HCEC 1CT (cell line): Measurements from ENCODE around the gene TRPC4AP.
"Not testable (repeated sequence)": the region's sequence is repeated elsewhere in the genome, so short reads cannot be mapped to it uniquely, and the experiment has no call there.

ENCODE experiments used
- DNase-seq: peaks from one replicate; pipeline ENCODE4 v3.0.0-alpha.2; 2017

Gene TRPC4AP

DNA sequence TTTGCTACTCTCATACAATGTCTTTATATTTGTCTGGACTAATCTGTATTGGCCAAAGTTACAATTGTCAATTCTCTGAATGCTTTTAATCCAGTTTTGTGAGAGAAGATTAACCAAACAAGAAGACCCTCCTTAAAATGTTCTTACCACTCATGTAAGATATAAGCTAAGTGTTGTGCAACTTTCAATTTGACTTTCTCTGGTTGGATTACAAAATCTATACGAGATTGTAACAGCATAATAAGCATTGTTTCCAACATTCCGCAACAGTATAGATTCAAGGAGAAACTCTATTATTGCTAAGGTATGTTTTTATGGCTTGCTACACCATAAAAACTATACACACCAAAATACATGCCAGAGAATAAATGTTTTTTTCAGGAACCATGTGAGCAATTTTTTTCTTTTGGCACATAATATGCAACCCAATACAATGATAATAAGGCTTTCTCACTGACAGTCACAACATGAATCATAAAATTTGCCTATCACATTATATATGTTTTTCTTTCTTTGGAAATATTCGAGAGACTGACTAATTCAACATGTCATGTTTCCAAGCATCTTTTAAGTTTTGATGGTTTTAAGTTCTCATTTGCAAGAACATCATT lies 12.2 kb upstream of the TRPC4AP start:
- DNase-seq: peak; percentile 31

DNA sequence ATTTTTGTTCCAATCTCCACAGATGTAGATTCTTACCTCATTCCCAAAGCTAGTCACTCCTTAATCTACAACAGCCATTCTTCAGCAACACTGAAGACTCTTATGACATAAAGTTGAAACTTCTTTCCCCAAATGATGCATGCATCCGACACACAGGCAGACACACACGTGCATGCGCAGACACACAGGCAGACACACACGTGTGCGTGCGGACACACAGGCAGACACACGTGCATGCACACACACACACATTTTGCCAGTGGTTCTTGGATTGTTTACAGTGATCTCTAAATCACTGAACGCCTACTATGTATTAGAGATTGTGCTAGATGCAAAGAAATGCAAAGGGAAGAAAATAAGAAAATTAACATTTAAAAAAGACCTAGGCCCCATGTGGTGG lies 9.0 kb upstream of the TRPC4AP start:
- no peak for DNase-seq

DNA sequence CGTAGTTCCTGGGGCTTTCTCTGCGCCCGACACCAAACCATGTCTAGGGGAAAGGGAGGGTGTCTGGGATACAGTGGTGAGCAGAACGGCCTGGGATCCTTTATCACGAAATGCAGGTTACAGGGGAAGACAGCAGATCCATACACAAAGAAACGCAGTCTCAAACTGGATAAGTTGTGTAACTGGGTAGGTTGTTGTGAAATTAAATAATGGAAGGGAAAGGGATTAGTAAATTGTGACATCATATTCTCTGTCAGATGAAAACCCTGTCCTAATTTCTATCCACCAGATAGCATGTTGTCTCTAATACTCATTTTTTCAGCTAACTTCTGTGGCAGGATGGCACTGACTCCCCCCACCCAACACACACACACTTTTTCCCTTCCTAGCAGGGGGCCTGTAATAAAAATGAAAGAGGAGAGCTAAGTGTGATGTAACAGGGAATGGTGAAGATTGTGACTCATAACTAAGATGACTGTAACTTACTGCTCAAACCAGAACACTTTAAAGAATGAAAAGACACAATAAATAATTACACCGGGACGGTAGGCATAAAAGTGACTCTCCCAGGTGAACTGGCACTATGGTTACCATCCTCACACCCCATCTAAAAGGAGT lies 769 bp upstream of the TRPC4AP start:
- peak; percentile 81 for DNase-seq

DNA sequence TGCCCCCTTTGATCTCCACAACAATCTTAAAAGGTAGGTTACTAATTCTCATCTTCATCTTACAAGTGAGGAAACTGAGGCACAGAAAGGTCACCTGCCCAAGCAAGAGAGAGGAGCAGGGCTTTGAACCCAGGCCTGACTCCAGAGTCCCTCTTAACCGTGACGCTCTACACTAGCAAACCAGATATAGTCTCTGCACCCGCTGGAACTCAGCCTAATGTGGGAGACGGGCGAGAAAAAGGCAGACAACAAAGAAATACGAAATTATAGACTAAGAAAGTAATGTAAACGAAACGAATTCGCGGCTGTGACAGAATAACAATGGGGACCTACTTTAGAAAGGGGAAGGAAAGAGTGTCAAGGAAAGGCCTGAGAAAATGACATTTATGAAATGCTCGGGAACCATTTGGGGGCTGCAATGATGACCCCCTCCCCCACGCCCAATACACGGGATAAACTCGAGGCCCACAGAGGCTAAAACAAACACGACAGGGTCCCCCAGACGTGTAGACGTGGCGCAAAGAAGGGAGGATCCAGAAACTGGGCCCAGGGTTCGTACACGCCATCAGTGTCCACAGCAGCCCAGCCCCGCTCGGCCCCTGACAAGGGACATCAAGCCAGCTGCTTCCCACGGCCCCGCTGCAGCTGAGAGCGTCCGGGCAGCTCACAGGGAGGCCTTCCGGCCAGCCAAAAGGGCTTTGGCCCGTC lies 637 bp downstream of the TRPC4AP start:
- DNase-seq: no peak

DNA sequence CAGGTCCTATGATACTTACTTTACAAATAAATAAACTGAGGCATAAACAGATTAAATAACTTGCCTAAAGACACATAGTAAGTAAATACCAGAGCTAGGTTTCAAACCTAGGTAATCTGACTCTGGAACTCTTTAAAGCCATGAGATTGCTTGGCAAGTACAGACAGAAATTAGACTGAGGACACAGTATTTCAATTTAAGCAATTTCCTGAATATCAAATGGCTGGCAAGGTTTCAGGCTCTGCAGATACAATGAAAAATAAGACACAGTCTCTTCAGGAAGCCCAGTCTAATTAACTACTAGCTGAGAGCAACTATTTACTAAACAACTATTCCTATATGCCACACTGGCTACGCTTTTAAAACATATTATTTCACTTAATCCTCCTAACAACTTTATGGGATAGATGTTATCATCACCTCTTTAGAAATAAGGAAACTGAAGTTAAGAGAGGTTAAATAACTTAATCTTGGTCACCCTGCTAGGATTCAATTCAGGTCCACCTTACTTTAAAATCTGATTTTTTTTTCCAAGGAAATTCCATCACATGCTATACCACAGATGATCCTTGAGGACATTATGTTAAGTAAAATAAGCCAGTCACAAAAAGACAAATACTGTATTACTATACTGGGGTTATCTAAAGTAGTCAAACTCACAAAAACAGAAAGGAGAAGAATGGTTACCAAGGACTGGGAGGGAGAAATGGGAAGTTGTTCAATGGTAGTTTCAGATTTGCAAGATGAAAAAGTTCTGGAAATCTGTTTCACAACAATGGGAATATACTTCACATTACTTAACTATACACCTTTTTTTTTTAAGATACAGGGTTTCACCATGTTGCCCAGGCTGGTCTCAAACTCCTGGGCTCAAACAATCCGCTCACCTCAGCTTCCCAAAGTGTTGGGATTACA lies 4.1 kb downstream of the TRPC4AP start:
- DNase-seq: no peak

DNA sequence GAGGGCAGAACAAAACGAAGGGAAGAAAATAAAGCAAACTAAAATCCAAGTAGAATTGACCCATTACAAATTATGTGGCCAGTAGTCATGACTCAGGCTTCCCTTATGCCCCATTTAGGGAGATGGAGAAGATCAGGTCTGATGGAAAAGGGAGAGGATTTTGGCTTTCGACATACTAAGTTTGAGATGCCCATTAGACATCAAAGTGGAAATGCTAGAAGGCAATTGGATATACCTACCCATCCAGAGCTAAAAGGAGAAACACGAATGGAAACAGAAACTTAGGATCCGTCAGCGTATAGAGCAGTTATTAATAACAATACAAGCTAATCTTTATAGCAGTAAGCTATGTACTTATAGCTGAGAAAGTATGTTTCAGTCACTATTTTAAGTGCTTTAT lies 4.8 kb downstream of the TRPC4AP start:
- peak; percentile 18 for DNase-seq

DNA sequence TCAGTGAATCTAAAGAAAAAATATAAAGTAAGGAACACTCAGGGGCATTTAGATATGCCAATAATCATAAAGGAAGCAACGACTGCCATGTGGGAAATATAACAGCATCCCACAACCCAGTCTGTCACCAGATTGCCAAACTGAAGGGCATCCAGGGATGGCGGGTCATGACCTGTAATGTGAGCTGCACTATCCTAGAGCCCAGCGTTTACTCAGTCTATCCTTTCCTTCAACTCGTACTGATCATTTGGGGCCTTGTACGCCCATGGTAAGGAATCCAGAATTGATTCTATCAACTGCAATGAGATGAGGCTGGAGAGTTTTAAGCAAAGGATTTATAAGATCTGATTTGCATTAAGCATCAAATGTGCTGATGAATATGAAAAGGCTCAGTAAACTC lies 5.3 kb downstream of the TRPC4AP start:
- DNase-seq: no peak

- no peak for DNase-seq
Measured at GRCh38 chr20:35085477-35086225, 7.0 kb downstream of the TRPC4AP start.

DNA sequence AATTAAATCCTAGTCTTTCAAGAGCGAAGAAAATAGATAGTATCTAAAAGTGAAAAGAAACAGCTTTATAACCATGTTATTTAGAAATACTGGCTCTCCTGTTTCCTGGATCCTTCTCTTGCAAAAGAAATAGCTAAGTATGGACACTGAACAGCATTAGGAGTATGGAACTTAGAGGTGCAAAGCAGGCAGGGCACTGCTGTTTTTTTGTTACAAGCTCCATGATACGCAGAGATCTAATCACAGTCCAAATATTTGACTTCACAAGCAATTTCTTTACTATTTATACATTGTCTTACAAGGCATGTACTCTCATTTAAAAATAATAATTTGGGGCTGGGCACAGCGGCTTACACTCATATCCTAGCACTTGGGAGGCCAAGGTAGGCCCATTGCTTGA lies 7.6 kb downstream of the TRPC4AP start:
- DNase-seq: no peak

- not testable (repeated sequence) for DNase-seq
Measured at GRCh38 chr20:35080348-35080642, 12.3 kb downstream of the TRPC4AP start.

GRCh38 chr20:35079472-35080347 lies 12.9 kb downstream of the TRPC4AP start:
- no peak for DNase-seq

- no peak for DNase-seq
Measured at GRCh38 chr20:35077872-35078271, 14.7 kb downstream of the TRPC4AP start.

GRCh38 chr20:35077341-35077740 lies 15.3 kb downstream of the TRPC4AP start:
- no peak for DNase-seq

DNA sequence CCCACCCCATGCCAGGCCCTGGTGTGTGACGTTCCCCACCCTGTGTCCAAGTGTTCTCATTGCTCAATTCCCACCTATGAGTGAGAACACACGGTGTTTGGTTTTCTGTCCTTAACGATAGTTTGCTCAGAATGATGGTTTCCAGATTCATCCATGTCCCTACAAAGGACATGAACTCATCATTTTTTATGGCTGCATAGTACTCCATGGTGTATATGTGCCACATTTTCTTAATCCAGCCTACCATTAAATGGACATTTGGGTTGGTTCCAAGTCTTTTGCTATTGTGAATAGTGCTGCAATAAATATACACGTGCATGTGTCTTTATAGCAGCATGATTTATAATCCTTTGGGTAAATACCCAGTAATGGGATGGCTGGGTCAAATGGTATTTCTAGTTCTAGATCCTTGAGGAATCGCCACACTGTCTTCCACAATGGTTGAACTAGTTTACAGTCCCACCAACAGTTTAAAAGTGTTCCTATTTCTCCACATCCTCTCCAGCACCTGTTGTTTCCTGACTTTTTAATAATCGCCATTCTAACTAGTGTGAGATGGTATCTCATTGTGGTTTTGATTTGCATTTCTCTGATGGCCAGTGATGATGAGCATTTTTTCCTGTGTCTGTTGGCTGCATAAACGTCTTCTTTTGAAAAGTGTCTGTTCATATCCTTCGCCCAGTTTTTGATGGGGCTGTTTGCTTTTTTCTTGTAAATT lies 21.0 kb downstream of the TRPC4AP start:
- not testable (repeated sequence) for DNase-seq

DNA sequence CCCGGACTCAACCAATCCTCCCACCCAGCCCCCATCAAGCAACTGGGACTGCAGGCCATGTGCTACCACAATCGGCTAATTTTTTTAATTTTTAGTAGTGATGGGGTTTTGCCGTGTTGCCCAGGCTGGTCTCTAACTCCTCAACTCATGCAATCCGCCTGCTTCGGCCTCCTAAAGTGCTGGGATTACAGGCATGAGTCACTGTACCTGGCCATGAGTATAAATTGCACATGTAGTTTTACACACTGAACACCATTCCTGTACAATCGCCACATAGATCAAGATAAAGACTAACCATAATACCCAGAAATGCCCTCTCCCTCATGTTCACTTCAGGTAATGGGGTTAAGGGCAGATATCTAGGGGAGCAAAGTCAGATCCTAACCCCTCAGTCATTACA lies 26.4 kb downstream of the TRPC4AP start:
- DNase-seq: no peak

DNA sequence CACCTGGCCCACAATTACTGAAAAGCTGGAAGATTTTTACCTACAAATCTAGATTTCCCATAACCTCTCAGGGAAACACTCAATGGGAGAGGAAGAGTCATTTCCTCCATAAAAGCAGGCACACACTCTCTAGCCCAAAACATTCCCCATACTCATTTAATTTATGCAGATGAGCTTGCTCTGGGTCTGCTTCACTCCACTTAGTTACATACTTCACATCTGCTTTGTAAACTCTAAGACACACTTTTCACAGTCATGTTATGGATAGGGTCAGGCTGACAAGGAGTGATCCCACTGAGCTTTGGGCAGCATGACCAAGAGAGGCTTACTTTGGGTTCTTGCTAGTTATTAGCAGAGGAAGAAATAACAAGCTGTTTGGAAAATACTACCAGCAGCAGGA lies 27.4 kb downstream of the TRPC4AP start:
- DNase-seq: no peak

DNA sequence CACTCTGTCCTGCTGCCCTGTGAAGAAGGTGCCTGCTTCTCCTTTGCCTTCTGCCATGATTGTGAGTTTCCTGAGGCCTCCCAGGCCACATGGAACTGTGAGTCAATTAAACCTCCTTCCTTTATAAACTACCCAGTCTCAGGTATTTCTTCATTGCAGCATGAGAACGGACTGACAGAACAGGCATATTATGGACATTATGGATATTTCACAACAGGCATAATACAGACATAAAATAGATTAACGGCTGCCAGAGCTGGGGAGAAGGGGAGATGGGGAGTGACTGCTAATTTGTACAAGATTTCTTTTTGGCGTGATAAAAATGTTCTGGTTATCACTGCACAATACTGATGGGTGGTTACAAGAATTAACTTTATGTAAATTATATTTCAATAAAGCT lies 29.4 kb downstream of the TRPC4AP start:
- DNase-seq: no peak

- no peak for DNase-seq
Measured at GRCh38 chr20:35062478-35062877, 30.1 kb downstream of the TRPC4AP start.

DNA sequence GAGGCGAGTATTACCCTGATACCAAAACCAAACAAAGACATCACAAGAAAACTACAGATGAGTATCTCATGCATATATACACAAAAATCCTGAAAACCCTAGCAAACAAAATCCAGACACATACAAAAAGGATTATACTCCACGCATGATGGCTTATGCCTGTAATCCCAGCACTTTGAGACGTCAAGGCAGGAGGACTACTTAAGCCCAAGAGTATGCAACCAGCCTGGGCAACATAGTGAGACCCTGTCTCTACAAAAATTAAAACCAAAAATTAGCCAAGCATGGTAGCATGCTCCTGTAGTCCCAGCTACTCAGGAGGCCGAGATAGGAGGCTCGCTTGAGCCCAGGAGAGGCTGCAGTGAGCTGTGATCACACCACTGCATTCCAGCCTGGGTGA lies 32.4 kb downstream of the TRPC4AP start:
- no peak for DNase-seq

DNA sequence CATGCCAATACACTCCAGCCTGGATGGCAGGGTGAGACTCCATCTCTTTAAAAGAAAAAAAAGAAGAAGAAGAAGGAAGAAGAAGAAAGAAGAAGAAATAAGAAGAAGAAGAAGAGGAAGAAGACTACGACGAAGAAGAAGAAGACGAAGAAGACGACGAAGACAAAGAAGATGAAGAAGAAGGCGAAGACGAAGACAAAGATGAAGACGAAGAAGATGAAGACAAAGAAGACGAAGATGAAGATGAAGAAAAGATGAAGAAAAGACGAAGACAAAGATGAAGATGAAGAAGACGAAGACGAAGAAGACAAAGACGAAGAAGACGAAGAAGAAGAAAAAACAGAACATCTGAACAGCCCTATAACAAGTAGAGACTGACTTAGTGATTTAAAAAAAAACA lies 33.0 kb downstream of the TRPC4AP start:
- DNase-seq: no peak

DNA sequence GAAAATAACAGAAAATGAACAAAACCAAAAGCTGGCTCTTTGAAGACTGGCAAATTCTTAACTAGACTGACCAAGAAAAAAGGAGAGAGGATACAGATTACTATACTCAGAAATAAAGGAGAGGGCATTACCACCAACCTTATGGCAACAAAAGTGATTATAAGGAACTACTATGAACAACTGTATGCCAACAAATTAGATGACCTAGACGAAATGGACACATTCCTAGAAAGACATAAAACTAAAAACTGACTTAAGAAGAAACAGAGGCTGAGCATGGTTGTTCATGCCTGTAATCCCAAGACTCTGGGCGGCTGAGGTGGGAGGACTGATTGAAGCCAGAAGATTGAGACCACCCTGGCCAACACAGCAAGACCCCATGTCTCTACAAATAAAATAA lies 33.5 kb downstream of the TRPC4AP start:
- DNase-seq: no peak
